ENCODE measurements around the gene FBLN1.

FBLN1 gene

DNA sequence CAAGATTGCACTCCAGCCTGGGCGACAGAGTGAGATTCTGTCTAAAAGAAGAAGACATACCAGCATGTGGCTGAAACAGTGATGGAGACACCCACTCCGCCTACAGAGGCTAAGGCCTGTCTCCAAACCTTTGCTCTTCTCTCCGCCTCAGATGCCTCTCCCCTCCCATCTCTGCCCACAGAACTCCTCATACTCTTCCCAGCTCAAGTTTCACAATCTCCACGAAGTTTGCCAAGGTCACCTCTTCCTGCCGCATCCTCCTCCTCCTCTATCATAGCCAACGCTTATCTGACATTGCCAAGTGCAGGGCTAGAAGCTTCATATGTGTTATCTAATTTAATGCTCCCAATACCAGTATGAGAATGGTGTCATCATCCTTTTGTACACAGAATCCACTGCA lies 25.9 kb upstream of the FBLN1 start:
- no peak overlapping the region for H3K4me3 ChIP-seq (ENCODE audit: low read length)
- peak; percentile 67 for DNase-seq (ENCODE audit: low read depth)

DNA sequence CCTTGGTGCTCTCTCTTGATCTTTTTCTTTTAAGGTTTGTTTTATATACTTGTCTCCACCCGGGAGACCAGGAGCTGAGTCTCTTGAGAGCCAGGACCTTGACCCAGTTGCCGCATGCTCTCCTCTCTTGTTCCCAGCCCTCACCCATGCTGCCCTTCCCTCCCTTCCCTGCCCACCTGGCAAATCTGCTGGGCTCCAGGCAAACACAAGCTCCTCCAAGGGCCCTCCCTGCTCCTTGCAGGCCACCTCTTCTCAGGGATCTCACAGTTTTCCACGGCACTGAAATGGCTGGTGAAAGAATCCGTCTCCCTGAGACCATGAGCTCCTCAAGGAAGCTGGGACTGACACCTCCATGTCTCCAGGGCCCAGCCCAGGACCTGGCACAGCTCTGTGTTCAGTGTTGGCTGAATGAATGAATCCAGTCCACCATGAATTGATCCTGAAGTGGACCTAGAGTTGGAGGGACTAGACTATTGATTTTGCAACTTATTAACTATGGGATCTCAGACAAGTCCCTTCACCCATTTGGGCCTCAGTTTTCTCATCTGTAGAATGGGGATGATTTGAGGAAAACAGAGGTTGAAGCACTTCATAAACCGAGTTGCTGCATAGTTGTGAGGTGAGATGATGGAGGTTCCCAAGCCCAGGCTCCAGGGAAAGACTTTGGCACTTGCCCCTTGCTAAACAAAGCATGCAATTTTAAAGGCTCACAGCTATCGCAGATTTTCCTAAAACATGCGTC lies 25.1 kb upstream of the FBLN1 start:
- H3K4me3 ChIP-seq (ENCODE audit: low read length) = no peak overlapping the region
- no peak for DNase-seq (ENCODE audit: low read depth)
- TF ChIP-seq, protein P1, sequence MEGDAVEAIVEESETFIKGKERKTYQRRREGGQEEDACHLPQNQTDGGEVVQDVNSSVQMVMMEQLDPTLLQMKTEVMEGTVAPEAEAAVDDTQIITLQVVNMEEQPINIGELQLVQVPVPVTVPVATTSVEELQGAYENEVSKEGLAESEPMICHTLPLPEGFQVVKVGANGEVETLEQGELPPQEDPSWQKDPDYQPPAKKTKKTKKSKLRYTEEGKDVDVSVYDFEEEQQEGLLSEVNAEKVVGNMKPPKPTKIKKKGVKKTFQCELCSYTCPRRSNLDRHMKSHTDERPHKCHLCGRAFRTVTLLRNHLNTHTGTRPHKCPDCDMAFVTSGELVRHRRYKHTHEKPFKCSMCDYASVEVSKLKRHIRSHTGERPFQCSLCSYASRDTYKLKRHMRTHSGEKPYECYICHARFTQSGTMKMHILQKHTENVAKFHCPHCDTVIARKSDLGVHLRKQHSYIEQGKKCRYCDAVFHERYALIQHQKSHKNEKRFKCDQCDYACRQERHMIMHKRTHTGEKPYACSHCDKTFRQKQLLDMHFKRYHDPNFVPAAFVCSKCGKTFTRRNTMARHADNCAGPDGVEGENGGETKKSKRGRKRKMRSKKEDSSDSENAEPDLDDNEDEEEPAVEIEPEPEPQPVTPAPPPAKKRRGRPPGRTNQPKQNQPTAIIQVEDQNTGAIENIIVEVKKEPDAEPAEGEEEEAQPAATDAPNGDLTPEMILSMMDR (conservative IDR thresholded peaks at IDR 0.05; ENCODE audit: low read length) = no peak

More for the DNA sequence above, 25.9 kb upstream of the FBLN1 start:
- TF ChIP-seq, protein P1 (conservative IDR thresholded peaks at IDR 0.05; ENCODE audit: low read length) = no peak

DNA sequence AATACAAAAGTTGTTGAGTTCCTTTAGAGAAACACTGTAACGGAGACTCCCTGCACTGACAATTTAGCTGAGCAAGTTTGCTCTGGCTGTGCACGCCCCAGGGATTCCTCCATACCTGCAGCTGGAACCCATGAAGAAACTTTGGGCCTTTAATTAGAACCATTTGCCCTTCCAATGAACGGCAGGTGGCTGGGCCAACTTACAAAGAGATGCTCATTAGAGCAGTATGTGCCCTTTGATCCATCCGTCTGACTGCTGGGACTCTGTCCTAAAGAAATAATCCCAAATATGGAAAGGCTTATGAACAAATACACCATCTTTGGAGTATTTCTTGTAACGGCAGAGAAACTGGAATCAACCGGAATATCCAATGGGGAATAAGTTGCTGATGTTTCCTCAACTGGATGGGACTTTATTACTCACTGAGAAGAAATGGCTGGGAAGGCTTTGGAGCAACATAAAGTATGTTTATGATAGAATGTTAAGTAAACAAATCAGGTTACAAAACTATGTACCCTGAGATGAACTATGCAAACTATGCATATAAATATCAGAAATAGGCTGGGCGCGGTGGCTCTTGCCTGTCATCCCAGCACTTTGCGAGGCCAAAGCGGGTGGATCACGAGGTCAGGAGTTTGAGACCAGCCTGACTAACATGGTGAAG lies 24.4 kb upstream of the FBLN1 start:
- DNase-seq (ENCODE audit: low read depth) = peak; percentile 90
- TF ChIP-seq, protein P1 (conservative IDR thresholded peaks at IDR 0.05; ENCODE audit: low read length) = no peak
- no peak overlapping the region for H3K4me3 ChIP-seq (ENCODE audit: low read length)

DNA sequence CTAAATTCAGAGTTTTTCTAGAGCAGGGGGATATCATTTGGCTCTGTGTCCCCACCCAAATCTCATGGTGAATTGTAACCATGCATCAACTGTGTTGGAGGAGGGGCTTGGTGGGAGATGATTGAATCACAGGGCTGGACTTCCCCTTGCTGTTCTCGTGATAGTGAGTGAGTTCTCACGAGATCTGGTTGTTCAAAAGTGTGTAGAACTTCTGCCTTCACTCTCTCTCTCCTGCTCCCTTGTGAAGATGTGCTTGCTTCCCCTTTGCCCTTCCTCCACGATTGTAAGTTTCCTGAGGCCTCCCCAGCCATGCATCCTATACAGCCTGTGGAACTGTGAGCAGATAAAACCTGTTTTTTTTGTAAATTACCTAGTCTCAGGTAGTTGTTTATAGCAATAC lies 22.0 kb upstream of the FBLN1 start:
- H3K4me3 ChIP-seq (ENCODE audit: low read length) = no peak overlapping the region
- TF ChIP-seq, protein P1 (conservative IDR thresholded peaks at IDR 0.05; ENCODE audit: low read length) = no peak
- DNase-seq (ENCODE audit: low read depth) = no peak

DNA sequence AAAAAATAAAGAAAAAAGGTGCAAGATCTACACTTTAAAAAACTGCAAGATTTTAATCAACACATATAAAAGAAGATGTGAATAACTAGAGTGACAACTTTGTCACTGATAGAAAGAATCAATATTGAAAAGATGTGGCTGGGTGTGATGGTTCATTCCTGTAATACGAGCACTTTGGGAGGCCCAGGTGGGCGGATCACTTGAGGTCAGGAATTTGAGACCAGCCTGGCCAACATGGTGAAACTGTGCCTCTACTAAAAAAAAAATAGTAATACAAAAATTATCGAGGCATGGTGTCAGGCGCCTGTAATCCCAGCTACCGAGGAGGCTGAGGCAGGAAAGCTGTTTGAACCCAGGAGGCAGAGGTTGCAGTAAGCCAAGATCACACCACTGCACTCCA lies 21.0 kb upstream of the FBLN1 start:
- no peak for DNase-seq (ENCODE audit: low read depth)
- H3K4me3 ChIP-seq (ENCODE audit: low read length) = no peak overlapping the region
- TF ChIP-seq, protein P1 (conservative IDR thresholded peaks at IDR 0.05; ENCODE audit: low read length) = no peak

DNA sequence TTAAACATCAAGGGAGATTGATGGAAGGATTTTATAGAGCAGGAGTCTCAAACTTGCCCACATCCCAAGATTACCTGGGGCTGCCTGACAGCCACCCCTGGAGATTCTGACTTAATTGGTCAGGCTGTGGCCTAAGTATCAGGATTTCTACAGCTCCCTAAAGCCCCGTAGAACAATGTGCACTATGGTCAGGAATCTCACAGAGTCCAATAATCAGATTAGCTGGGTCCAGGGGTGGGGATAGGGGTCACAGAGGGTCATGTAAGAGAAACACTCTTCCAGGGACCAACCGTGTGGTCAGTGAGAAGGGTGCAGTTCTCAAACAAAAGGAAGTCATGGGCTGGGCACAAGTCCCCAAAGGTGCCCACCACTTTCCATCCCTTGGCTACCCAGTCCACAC lies 20.5 kb upstream of the FBLN1 start:
- no peak for DNase-seq (ENCODE audit: low read depth)
- TF ChIP-seq, protein P1 (conservative IDR thresholded peaks at IDR 0.05; ENCODE audit: low read length) = no peak
- H3K4me3 ChIP-seq (ENCODE audit: low read length) = no peak overlapping the region

DNA sequence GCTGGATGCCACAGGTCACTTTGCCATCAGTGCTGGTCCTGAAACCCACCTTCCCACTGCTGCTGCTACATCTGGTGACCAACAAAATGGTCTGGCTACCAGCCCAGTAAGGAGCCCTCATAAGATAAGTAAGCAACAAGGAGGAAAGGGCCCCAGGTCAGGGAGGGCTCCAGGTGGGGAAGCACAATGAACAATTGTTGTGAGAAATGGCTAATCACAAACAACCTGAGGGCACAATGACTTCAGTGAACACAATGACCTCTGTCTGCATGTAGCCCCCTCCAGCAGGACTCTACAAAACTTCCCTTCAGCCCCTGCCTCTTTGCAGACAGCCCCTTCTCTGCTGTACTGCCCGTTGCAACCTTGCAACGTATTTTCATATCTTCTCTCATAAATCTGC lies 19.4 kb upstream of the FBLN1 start:
- H3K4me3 ChIP-seq (ENCODE audit: low read length) = no peak overlapping the region
- TF ChIP-seq, protein P1 (conservative IDR thresholded peaks at IDR 0.05; ENCODE audit: low read length) = no peak
- no peak for DNase-seq (ENCODE audit: low read depth)

Measured in AG10803 (cell line).